ENCODE data around the gene ATCAY.
"Not testable (repeated sequence)": the region's sequence is repeated elsewhere in the genome, so short reads cannot be mapped to it uniquely, and the experiment has no call there.

Gene ATCAY

GRCh38 chr19:3857449-3858003 is 23.0 kb upstream of the ATCAY start:
- DNase-seq (ENCODE audit: low read depth): no peak

GRCh38 chr19:3860499-3860898 is 20.0 kb upstream of the ATCAY start:
- no peak for DNase-seq (ENCODE audit: low read depth)

- no peak for DNase-seq (ENCODE audit: low read depth)
Measured at GRCh38 chr19:3862826-3863500, 17.5 kb upstream of the ATCAY start.

- no peak for DNase-seq (ENCODE audit: low read depth)
Measured at GRCh38 chr19:3863648-3864047, 16.8 kb upstream of the ATCAY start.

- no peak for DNase-seq (ENCODE audit: low read depth)
Measured at GRCh38 chr19:3866910-3867638, 13.4 kb upstream of the ATCAY start.

GRCh38 chr19:3867971-3868769 is 12.3 kb upstream of the ATCAY start:
- DNase-seq (ENCODE audit: low read depth): no peak

GRCh38 chr19:3868770-3869456 is 11.6 kb upstream of the ATCAY start, which contains the start of gene ZFR2:
TSS of gene ZFR2 (minus strand) at chr19:3869038. CDS start at chr19:3869017, 21 bp downstream.
- no peak for DNase-seq (ENCODE audit: low read depth)

- DNase-seq (ENCODE audit: low read depth): no peak
Measured at GRCh38 chr19:3873151-3873550, 7.3 kb upstream of the ATCAY start.

GRCh38 chr19:3874695-3875094 is 5.8 kb upstream of the ATCAY start:
- not testable (repeated sequence) for DNase-seq (ENCODE audit: low read depth)

- no peak for DNase-seq (ENCODE audit: low read depth)
Measured at GRCh38 chr19:3879656-3880055, 829 bp upstream of the ATCAY start.

- no peak for DNase-seq (ENCODE audit: low read depth)
Measured at GRCh38 chr19:3881272-3882040, 971 bp downstream of the ATCAY start.

GRCh38 chr19:3882041-3882384 is 1.5 kb downstream of the ATCAY start:
- no peak for DNase-seq (ENCODE audit: low read depth)

- no peak for DNase-seq (ENCODE audit: low read depth)
Measured at GRCh38 chr19:3890591-3890990, 10.1 kb downstream of the ATCAY start.

GRCh38 chr19:3893509-3894179 is 13.2 kb downstream of the ATCAY start:
- no peak for DNase-seq (ENCODE audit: low read depth)

- not testable (repeated sequence) for DNase-seq (ENCODE audit: low read depth)
Measured at GRCh38 chr19:3894959-3895358, 14.5 kb downstream of the ATCAY start.

GRCh38 chr19:3895788-3896187 is 15.3 kb downstream of the ATCAY start:
- no peak for DNase-seq (ENCODE audit: low read depth)

GRCh38 chr19:3897936-3898335 is 17.5 kb downstream of the ATCAY start:
- no peak for DNase-seq (ENCODE audit: low read depth)

- DNase-seq (ENCODE audit: low read depth): no peak
Measured at GRCh38 chr19:3898426-3898825, 17.9 kb downstream of the ATCAY start.

- no peak for DNase-seq (ENCODE audit: low read depth)
Measured at GRCh38 chr19:3899531-3900294, 19.2 kb downstream of the ATCAY start.

All from T-helper 22 cell (primary cell).